SU-DHL-6 (cell line): Measurements from ENCODE around the gene ACTG1.

ENCODE experiments used
- H2AFZ ChIP-seq: fragments of 200-600 bp; sonication (generic); 2 replicates; pipeline ENCODE4 v1.6.1; 2014; ENCODE audit warnings: low read depth, mild to moderate bottlenecking, moderate library complexity, mixed read lengths, antibody characterized with exemption, low read length; ENCODE audit not compliant: severe bottlenecking
- H3F3A ChIP-seq: fragments of 200-600 bp; shearing (Covaris generic); 2 replicates; pipeline ENCODE4 v1.6.0; 2016; ENCODE audit warnings: antibody characterized with exemption, mild to moderate bottlenecking; ENCODE audit not compliant: insufficient read depth
- H3K27ac ChIP-seq: fragments of 200-600 bp; sonication (generic); 2 replicates; pipeline ENCODE4 v1.5.1; 2016; ENCODE audit warnings: low read depth, mild to moderate bottlenecking, low read length, moderate library complexity, mixed read lengths
- H3K27me3 ChIP-seq: fragments of 200-600 bp; sonication (generic), shearing (Covaris generic); 2 replicates; pipeline ENCODE4 v1.6.0; 2014; ENCODE audit warnings: mild to moderate bottlenecking, low read length
- H3K36me3 ChIP-seq: fragments of 200-600 bp; sonication (generic); 2 replicates; pipeline ENCODE4 v1.6.1; 2014; ENCODE audit warnings: mild to moderate bottlenecking, low read length, mixed read lengths
- H3K4me2 ChIP-seq: fragments of 300-600, 200-600 bp; shearing (Covaris generic), sonication (generic); 2 replicates; pipeline ENCODE4 v1.6.0; 2014; ENCODE audit warnings: low read length, low read depth, mild to moderate bottlenecking; ENCODE audit not compliant: poor library complexity, severe bottlenecking
- H3K4me3 ChIP-seq: fragments of 200-600 bp; sonication (generic); 2 replicates; pipeline ENCODE4 v1.5.1; 2014; ENCODE audit warnings: antibody characterized with exemption, low read length, mild to moderate bottlenecking, mixed read lengths; ENCODE audit not compliant: insufficient read depth, poor library complexity, severe bottlenecking
- H3K79me2 ChIP-seq: fragments of 200-600 bp; sonication (generic); 2 replicates; pipeline ENCODE4 v1.6.1; 2014; ENCODE audit warnings: mild to moderate bottlenecking, low read length, moderate library complexity; ENCODE audit not compliant: insufficient read depth
- H3K9ac ChIP-seq: fragments of 200-600 bp; sonication (generic); 2 replicates; pipeline ENCODE4 v1.7.0; 2014; ENCODE audit warnings: mild to moderate bottlenecking, low read length
- H3K9me2 ChIP-seq: fragments of 200-600 bp; sonication (generic); replicated peaks from 2 replicates; pipeline ENCODE4 v1.6.1; 2014; ENCODE audit warnings: low read length; ENCODE audit not compliant: insufficient read depth
- H3K9me3 ChIP-seq: fragments of 200-600 bp; sonication (generic); 2 replicates; pipeline ENCODE4 v1.6.1; 2014; ENCODE audit warnings: low read length, mixed read lengths; ENCODE audit not compliant: insufficient read depth
- H4K20me1 ChIP-seq: fragments of 200-600 bp; sonication (generic); 2 replicates; pipeline ENCODE4 v1.6.1; 2014; ENCODE audit warnings: low read depth, mild to moderate bottlenecking, antibody characterized with exemption, low read length, moderate library complexity, mixed read lengths
- EZH2phosphoT487 ChIP-seq: fragments of 200-600 bp; sonication (generic), shearing (Covaris generic); conservative IDR thresholded peaks from 2 replicates; pipeline ENCODE4 v1.6.1; 2018; ENCODE audit warnings: mild to moderate bottlenecking, antibody characterized with exemption, low read length, moderate library complexity, mixed read lengths
- TF ChIP-seq, protein P1 (sequence below): fragments of 200-600 bp; sonication (generic); IDR thresholded peaks from one replicate; pipeline ENCODE4 v1.5.1; 2017; ENCODE audit warnings: antibody characterized with exemption, mild to moderate bottlenecking, low read length, moderate library complexity; ENCODE audit not compliant: insufficient read depth, poor library complexity, severe bottlenecking

Gene ACTG1

DNA sequence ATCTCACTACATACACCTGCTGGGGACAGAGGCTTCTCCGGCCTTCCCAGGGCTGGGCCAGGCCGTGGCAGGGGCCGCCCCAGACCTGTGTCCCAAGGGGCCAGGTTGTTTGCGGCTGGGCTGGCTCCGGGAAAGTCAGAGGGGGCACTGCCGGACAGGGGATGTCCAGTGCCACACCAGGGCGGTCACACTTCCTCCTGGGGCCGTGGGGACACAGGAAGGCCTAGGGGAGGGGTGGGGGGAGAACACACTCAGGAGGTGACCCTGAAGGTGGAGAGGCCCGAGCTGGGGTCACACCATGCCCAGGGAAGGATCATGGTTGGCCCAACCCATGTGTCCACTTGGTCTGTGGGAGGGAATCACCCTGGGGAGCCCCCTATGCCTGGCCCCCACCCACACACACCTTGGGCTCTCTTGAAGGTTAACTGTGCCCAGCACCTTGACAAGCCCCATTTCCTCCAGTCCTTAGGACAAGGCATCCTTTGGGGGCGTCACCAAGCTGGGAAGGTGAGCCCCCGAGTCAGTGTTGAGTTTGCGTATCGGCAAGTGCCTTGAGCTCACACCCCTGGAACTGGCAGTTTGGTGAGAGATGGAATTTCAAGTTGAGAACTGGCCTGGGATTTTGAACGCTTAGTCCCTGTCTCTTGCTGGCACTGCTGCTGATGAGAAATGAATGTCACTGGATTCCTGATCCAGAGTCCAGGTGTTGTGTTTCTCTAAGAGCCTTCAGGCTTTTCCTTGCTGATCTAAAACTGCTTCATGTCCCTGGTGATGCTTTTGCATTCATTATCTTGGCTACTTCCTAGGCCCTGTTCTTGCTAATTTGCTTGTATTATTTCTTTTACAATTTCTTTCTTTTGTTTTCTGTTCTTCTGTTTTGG, 7.7 kb upstream of the ACTG1 start:
- no peak overlapping the region for H2AFZ ChIP-seq
- H3K9ac ChIP-seq: no peak overlapping the region
- H3K9me3 ChIP-seq: no peaks in the 10 kb centered on the region
- TF ChIP-seq EZH2phosphoT487: no peak
- TF ChIP-seq, protein P1, sequence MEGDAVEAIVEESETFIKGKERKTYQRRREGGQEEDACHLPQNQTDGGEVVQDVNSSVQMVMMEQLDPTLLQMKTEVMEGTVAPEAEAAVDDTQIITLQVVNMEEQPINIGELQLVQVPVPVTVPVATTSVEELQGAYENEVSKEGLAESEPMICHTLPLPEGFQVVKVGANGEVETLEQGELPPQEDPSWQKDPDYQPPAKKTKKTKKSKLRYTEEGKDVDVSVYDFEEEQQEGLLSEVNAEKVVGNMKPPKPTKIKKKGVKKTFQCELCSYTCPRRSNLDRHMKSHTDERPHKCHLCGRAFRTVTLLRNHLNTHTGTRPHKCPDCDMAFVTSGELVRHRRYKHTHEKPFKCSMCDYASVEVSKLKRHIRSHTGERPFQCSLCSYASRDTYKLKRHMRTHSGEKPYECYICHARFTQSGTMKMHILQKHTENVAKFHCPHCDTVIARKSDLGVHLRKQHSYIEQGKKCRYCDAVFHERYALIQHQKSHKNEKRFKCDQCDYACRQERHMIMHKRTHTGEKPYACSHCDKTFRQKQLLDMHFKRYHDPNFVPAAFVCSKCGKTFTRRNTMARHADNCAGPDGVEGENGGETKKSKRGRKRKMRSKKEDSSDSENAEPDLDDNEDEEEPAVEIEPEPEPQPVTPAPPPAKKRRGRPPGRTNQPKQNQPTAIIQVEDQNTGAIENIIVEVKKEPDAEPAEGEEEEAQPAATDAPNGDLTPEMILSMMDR: no peak
- H4K20me1 ChIP-seq: no peaks in the 10 kb centered on the region
- no peaks in the 10 kb centered on the region for H3K79me2 ChIP-seq
- H3F3A ChIP-seq: peaks cover 34% of the 10 kb centered on the region
- no peak overlapping the region for H3K4me2 ChIP-seq
- no peak overlapping the region for H3K27ac ChIP-seq
- H3K9me2 ChIP-seq: no peaks in the 10 kb centered on the region
- no peaks in the 10 kb centered on the region for H3K36me3 ChIP-seq
- no peaks in the 10 kb centered on the region for H3K27me3 ChIP-seq
- no peak overlapping the region for H3K4me3 ChIP-seq

DNA sequence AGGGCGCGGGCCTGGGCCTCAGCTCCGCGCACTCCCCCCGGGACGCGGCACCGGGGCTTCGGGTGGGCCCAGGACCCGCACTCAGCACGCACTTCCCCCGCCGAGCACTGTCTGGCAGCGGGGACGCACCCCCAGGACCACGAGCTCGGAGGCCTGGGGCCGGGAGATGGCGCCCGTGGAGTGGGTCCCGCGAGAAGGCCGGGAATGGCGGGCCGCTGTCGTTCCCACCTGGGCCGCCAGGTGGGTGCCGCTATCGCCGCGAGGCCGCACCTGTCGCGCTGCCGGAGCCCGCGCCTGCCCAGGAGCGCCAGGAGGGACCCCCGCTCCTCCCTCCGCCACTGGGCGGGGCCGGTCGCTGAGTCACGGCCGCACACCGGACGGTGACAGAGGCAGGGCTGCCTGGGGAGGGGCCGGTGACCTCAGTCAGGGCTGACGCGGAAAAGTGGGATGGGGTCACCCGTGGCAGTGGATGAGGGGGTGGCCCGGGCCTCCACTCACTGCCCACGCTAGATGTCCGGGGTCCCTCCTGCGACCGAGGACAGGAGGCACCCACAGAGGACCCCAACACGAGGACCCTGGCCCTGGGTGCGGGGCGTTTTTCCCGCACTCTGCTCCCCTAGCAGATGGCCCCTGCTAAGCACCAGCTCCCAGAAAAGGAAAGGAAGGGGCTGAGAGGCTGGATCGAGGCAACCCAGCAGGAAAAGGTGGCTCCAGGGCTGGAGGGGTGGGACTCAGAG, 6.9 kb upstream of the ACTG1 start:
- peak overlapping the region; percentile 71 for H3K4me2 ChIP-seq
- H3K36me3 ChIP-seq: no peaks in the 10 kb centered on the region
- H3K9me3 ChIP-seq: no peaks in the 10 kb centered on the region
- H3F3A ChIP-seq: peaks cover 38% of the 10 kb centered on the region
- no peaks in the 10 kb centered on the region for H4K20me1 ChIP-seq
- H3K4me3 ChIP-seq: no peak overlapping the region
- H3K79me2 ChIP-seq: no peaks in the 10 kb centered on the region
- no peaks in the 10 kb centered on the region for H3K27me3 ChIP-seq
- H2AFZ ChIP-seq: no peak overlapping the region
- no peaks in the 10 kb centered on the region for H3K9me2 ChIP-seq
- no peak overlapping the region for H3K27ac ChIP-seq
- TF ChIP-seq, protein P1: peak; percentile 31
- TF ChIP-seq EZH2phosphoT487: no peak
- peak overlapping the region; percentile 89 for H3K9ac ChIP-seq

DNA sequence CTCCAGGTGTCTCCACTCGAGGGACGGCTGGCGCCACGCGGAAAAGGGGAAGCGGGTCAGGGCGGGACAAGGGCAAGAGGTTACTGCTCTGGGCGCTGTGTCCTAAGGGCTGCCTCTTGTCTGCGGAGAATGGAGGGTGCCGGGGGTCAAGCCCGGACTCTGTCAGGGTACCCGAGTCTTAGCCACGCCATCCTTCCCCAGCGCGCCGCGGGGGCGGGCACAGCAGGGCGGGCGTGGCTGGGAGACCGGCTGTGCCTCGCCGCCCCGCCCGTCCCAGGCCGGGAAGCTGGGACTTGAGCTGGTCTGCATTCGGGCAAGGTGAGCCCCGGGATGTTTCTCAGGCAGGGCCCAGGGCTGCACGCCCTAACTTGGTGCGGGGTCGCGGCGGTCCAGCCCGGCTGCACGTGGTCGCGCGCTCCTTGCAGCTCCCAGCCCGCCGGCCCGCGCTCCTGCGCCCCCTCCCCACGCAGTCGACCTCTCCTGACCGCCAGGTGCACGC, 6.2 kb upstream of the ACTG1 start:
- Histone ChIP-seq H3K4me2 (peak overlapping the region; percentile 71), H2AFZ (no peak overlapping the region), H3K9me2 (no peaks in the 10 kb centered on the region), H3K9ac (peak overlapping the region; percentile 89), H3K79me2 (no peaks in the 10 kb centered on the region), H3K4me3 (no peak overlapping the region), H3K27ac (peak overlapping the region; percentile 95), H3F3A (peaks cover 44% of the 10 kb centered on the region), H3K9me3 (no peaks in the 10 kb centered on the region), H3K36me3 (no peaks in the 10 kb centered on the region), H3K27me3 (no peaks in the 10 kb centered on the region), H4K20me1 (no peaks in the 10 kb centered on the region)
- TF ChIP-seq, protein P1: no peak
